ENCODE results near the gene HSPA4. TPM values are rescaled to one million over a fixed set of nuclear protein-coding genes. Genes with fewer than 3 reads are reported as not detected.
"Not testable (repeated sequence)": the region's sequence is repeated elsewhere in the genome, so short reads cannot be mapped to it uniquely, and the experiment has no call there.

HSPA4 gene
- total RNA-seq, result 112 to 117 TPM (median 112 TPM) in 3 replicates
- long read RNA-seq, full-length matches to known transcripts, result 132 of 148 reads
- long read RNA-seq, partial matches to known transcripts, result 5 of 148 reads
- long read RNA-seq, other reads (novel, unspliced or antisense), result 11 of 148 reads

- Mint-ChIP-seq H3K36me3 (ENCODE audit: low read depth) (no peaks in the 10 kb centered on the region), H3K27ac (ENCODE audit: unreplicated experiment) (peak within 1 kb of the TSS; percentile 99), H3K9me3 (ENCODE audit: low read depth) (no peaks in the 10 kb centered on the region), H3K4me1 (ENCODE audit: low read depth) (peaks cover 73% of the 10 kb centered on the region), H3K4me3 (ENCODE audit: unreplicated experiment) (peak within 1 kb of the TSS; percentile 90), H3K27me3 (ENCODE audit: low read depth) (no peaks in the 10 kb centered on the region)
- peak; percentile 97 for DNase-seq (ENCODE audit: low spot score)
- TF ChIP-seq CTCF (IDR thresholded peaks at IDR 0.05), result peak; percentile 21
These were observed at the start of gene HSPA4 for GRCh38 chr5:133051542-133052316. HSPA4 (plus strand) TSS chr5:133052013; CDS start chr5:133052251, 238 bp downstream.

GRCh38 chr5:133006653-133007052, 45.2 kb upstream of the HSPA4 start:
- Mint-ChIP-seq H3K4me3 (ENCODE audit: unreplicated experiment) (no peak overlapping the region), H3K27ac (ENCODE audit: unreplicated experiment) (no peak overlapping the region), H3K9me3 (ENCODE audit: low read depth) (peaks cover 3% of the 10 kb centered on the region), H3K4me1 (ENCODE audit: low read depth) (peaks cover 10% of the 10 kb centered on the region), H3K36me3 (ENCODE audit: low read depth) (peaks cover 11% of the 10 kb centered on the region), H3K27me3 (ENCODE audit: low read depth) (no peaks in the 10 kb centered on the region)
- TF ChIP-seq CTCF (IDR thresholded peaks at IDR 0.05), result no peak
- DNase-seq (ENCODE audit: low spot score), result no peak

- peaks cover 11% of the 10 kb centered on the region for H3K36me3 Mint-ChIP-seq (ENCODE audit: low read depth)
- peaks cover 10% of the 10 kb centered on the region for H3K4me1 Mint-ChIP-seq (ENCODE audit: low read depth)
- H3K9me3 Mint-ChIP-seq (ENCODE audit: low read depth); DNase-seq (ENCODE audit: low spot score); H3K27ac Mint-ChIP-seq (ENCODE audit: unreplicated experiment); H3K4me3 Mint-ChIP-seq (ENCODE audit: unreplicated experiment); H3K27me3 Mint-ChIP-seq (ENCODE audit: low read depth): not testable (repeated sequence)
These were observed 43.4 kb upstream of the HSPA4 start for GRCh38 chr5:133008455-133008854.

GRCh38 chr5:133015466-133015865, 36.3 kb upstream of the HSPA4 start:
- Mint-ChIP-seq H3K4me1 (ENCODE audit: low read depth) (no peaks in the 10 kb centered on the region), H3K27me3 (ENCODE audit: low read depth) (no peaks in the 10 kb centered on the region), H3K27ac (ENCODE audit: unreplicated experiment) (no peak overlapping the region), H3K9me3 (ENCODE audit: low read depth) (no peaks in the 10 kb centered on the region), H3K36me3 (ENCODE audit: low read depth) (peaks cover 10% of the 10 kb centered on the region), H3K4me3 (ENCODE audit: unreplicated experiment) (no peak overlapping the region)
- no peak for TF ChIP-seq CTCF (IDR thresholded peaks at IDR 0.05)
- no peak for DNase-seq (ENCODE audit: low spot score)

GRCh38 chr5:133017964-133018363, 33.8 kb upstream of the HSPA4 start:
- H3K4me1 Mint-ChIP-seq (ENCODE audit: low read depth), result no peaks in the 10 kb centered on the region
- no peak overlapping the region for H3K4me3 Mint-ChIP-seq (ENCODE audit: unreplicated experiment)
- H3K27me3 Mint-ChIP-seq (ENCODE audit: low read depth), result no peaks in the 10 kb centered on the region
- no peak for DNase-seq (ENCODE audit: low spot score)
- H3K36me3 Mint-ChIP-seq (ENCODE audit: low read depth), result peaks cover 8% of the 10 kb centered on the region
- no peak for TF ChIP-seq CTCF (IDR thresholded peaks at IDR 0.05)
- no peaks in the 10 kb centered on the region for H3K9me3 Mint-ChIP-seq (ENCODE audit: low read depth)
- no peak overlapping the region for H3K27ac Mint-ChIP-seq (ENCODE audit: unreplicated experiment)

- not testable (repeated sequence) for DNase-seq (ENCODE audit: low spot score); H3K27ac Mint-ChIP-seq (ENCODE audit: unreplicated experiment); H3K27me3 Mint-ChIP-seq (ENCODE audit: low read depth); H3K36me3 Mint-ChIP-seq (ENCODE audit: low read depth); H3K4me1 Mint-ChIP-seq (ENCODE audit: low read depth); H3K4me3 Mint-ChIP-seq (ENCODE audit: unreplicated experiment); H3K9me3 Mint-ChIP-seq (ENCODE audit: low read depth)
These were observed 32.3 kb upstream of the HSPA4 start for GRCh38 chr5:133019471-133019870.
